CMK (cell line): ENCODE measurements around the gene ZNF646.

Source experiments
- DNase-seq: peaks from one replicate; pipeline ENCODE4 v3.0.0-alpha.2; 2010; ENCODE audit warnings: low read depth

Gene ZNF646

GRCh38 chr16:31130899-31131298, 56.7 kb downstream of the ZNF646 start:
- DNase-seq: no peak

- no peak for DNase-seq
Observed at GRCh38 chr16:31131416-31131815, 57.2 kb downstream of the ZNF646 start.

GRCh38 chr16:31131841-31132271, 57.6 kb downstream of the ZNF646 start:
- DNase-seq: no peak

- DNase-seq: no peak
Observed at GRCh38 chr16:31132303-31132979, 58.2 kb downstream of the ZNF646 start.

- DNase-seq: no peak
Observed at GRCh38 chr16:31133046-31133501, 58.9 kb downstream of the ZNF646 start.
